HepG2 (cell line): ENCODE measurements around the gene GADD45GIP1. TPM values are rescaled to one million over a fixed set of nuclear protein-coding genes. Genes with fewer than 3 reads are reported as not detected.

Experiments
- ARID4A ChIP-seq: sonication (generic); formaldehyde crosslinking; IDR thresholded peaks from 2 replicates; pipeline ENCODE4 v1.5.0; 2020; ENCODE audit warnings: mild to moderate bottlenecking, missing genetic modification reagents, borderline replicate concordance
- ATF5 ChIP-seq: sonication (generic); formaldehyde crosslinking; IDR thresholded peaks from 2 replicates; pipeline ENCODE4 v1.4.0; 2020; ENCODE audit warnings: mild to moderate bottlenecking, low read depth, missing genetic modification reagents
- CEBPG ChIP-seq: IDR thresholded peaks from 2 replicates; pipeline ENCODE4 v1.6.1; 2016
- E2F1 ChIP-seq: sonication (generic); formaldehyde crosslinking; IDR thresholded peaks from 2 replicates; pipeline ENCODE4 v1.5.0; 2020; ENCODE audit warnings: missing genetic modification reagents
- SP5 ChIP-seq: IDR thresholded peaks from 2 replicates; pipeline ENCODE4 v1.6.1; 2016; ENCODE audit warnings: low read depth, borderline replicate concordance
- THAP8 ChIP-seq: sonication (generic); formaldehyde crosslinking; IDR thresholded peaks from 2 replicates; pipeline ENCODE4 v1.5.1; 2020; ENCODE audit warnings: missing genetic modification reagents, mild to moderate bottlenecking, borderline replicate concordance
- ZFAT ChIP-seq: sonication (generic); formaldehyde crosslinking; conservative IDR thresholded peaks from 2 replicates; pipeline ENCODE4 v1.8.1; 2023; ENCODE audit warnings: missing genetic modification reagents, inconsistent platforms
- ZNF205 ChIP-seq: IDR thresholded peaks from 2 replicates; pipeline ENCODE4 v1.6.1; 2018; ENCODE audit warnings: missing biosample characterization, missing genetic modification reagents
- ZNF260 ChIP-seq: sonication (generic); formaldehyde crosslinking; IDR thresholded peaks from 2 replicates; pipeline ENCODE4 v1.4.0; 2020; ENCODE audit warnings: missing genetic modification reagents, low read depth, mild to moderate bottlenecking, borderline replicate concordance
- ZNF274 ChIP-seq: sonication (generic); formaldehyde crosslinking; IDR thresholded peaks from 2 replicates; pipeline ENCODE4 v1.5.1; 2020; ENCODE audit warnings: mild to moderate bottlenecking, missing genetic modification reagents
- ZNF335 ChIP-seq: sonication (generic); formaldehyde crosslinking; IDR thresholded peaks from 2 replicates; pipeline ENCODE4 v1.4.0; 2020; ENCODE audit warnings: missing genetic modification reagents
- ZNF33A ChIP-seq: sonication (generic); formaldehyde crosslinking; IDR thresholded peaks from 2 replicates; pipeline ENCODE4 v1.5.1; 2020; ENCODE audit warnings: missing genetic modification reagents, mild to moderate bottlenecking, moderate library complexity, borderline replicate concordance
- ZNF644 ChIP-seq: IDR thresholded peaks from 2 replicates; pipeline ENCODE4 v1.6.1; 2016; ENCODE audit warnings: low read depth
- ZNF660 ChIP-seq: sonication (generic); formaldehyde crosslinking; IDR thresholded peaks from 2 replicates; pipeline ENCODE4 v1.5.1; 2020; ENCODE audit warnings: mild to moderate bottlenecking, low read depth, missing genetic modification reagents, borderline replicate concordance
- ZNF687 ChIP-seq: sonication (generic); formaldehyde crosslinking; IDR thresholded peaks from 2 replicates; pipeline ENCODE4 v1.5.1; 2020; ENCODE audit warnings: mild to moderate bottlenecking, missing genetic modification reagents, moderate library complexity
- ZNF703 ChIP-seq: sonication (generic); formaldehyde crosslinking; IDR thresholded peaks from 2 replicates; pipeline ENCODE4 v1.5.1; 2020; ENCODE audit warnings: missing genetic modification reagents, mild to moderate bottlenecking, moderate library complexity, borderline replicate concordance
- ZSCAN29 ChIP-seq: sonication (generic); formaldehyde crosslinking; conservative IDR thresholded peaks from 2 replicates; pipeline ENCODE4 v1.4.0; 2020; ENCODE audit warnings: mild to moderate bottlenecking, missing genetic modification reagents
- ZSCAN31 ChIP-seq: sonication (generic); formaldehyde crosslinking; IDR thresholded peaks from 2 replicates; pipeline ENCODE4 v1.5.0; 2020; ENCODE audit warnings: low read depth, mild to moderate bottlenecking, missing genetic modification reagents
- polyA plus RNA-seq, 8 experiments: library from polyadenylated mRNA; depleted of rRNA in 3 of 8; stranded (reverse) in 7 of 8; unstranded in 1 of 8; fragments of >200 nt; fragmentation: Illumina TruSeq in 4 of 8; extraction: Trizol in 4 of 8; gene quantifications; 2 replicates each; pipeline versions ENCODE4 v1.2.1 to v1.2.3, GENCODE V29; 2011 to 2016; ENCODE audit warnings: low read depth in 4 of 8, missing spikeins in 1 of 8, mixed read lengths in 1 of 8; ENCODE audit not compliant: insufficient read depth in 1 of 8
- total RNA-seq, 5 experiments: library from RNA; depleted of rRNA; stranded (reverse); fragments of >200 nt; fragmentation: Illumina TruSeq; extraction: Trizol; gene quantifications; 2 replicates each; pipeline ENCODE4 v1.2.3, GENCODE V29; 2016; ENCODE audit warnings: low read depth in 1 of 5

The GADD45GIP1 gene
- total and polyA plus RNA-seq, 2 of the 13 experiments (the other 11 are each of a cell fraction or from before 2014, with no cell fraction given) = 24.6 to 30.7 TPM

- TF ChIP-seq THAP8 (CRISPR knock-in tag) (no peak), ARID4A (peak; percentile 86), SP5 (CRISPR knock-in tag) (no peak), CEBPG (CRISPR knock-in tag) (no peak), E2F1 (CRISPR knock-in tag) (no peak), ZNF205 (CRISPR knock-in tag) (peak; percentile 16; the same call in 1 of the 2 replicates), ZNF660 (CRISPR knock-in tag) (no peak), ZSCAN29 (CRISPR knock-in tag) (no peak; the same call in 1 of the 2 replicates), ZSCAN31 (CRISPR knock-in tag) (peak; percentile 10; the same call in 1 of the 2 replicates), ZFAT (CRISPR knock-in tag) (no peak), ZNF274 (CRISPR knock-in tag) (no peak), ZNF260 (no peak), ZNF335 (CRISPR knock-in tag) (0 out of 2 replicates have a peak, but pooled peaks have one; percentile 33), ZNF703 (CRISPR knock-in tag) (no peak), ZNF644 (CRISPR knock-in tag) (no peak), ZNF687 (CRISPR knock-in tag) (peak; percentile 96), ZNF33A (no peak), ATF5 (CRISPR knock-in tag) (no peak)
Observed at GRCh38 chr19:12985049-12985776, 28.2 kb upstream of the GADD45GIP1 start (continued).
